ENCODE measurements around the gene ATG16L1. TPM values are rescaled to one million over a fixed set of nuclear protein-coding genes. Genes with fewer than 3 reads are reported as not detected.

Gene ATG16L1
- total RNA-seq (2022; extraction: Qiagen RNA extraction; ENCODE audit: low read depth), result 49.2 to 59.4 TPM (median 51.6 TPM) in 5 replicates

DNA sequence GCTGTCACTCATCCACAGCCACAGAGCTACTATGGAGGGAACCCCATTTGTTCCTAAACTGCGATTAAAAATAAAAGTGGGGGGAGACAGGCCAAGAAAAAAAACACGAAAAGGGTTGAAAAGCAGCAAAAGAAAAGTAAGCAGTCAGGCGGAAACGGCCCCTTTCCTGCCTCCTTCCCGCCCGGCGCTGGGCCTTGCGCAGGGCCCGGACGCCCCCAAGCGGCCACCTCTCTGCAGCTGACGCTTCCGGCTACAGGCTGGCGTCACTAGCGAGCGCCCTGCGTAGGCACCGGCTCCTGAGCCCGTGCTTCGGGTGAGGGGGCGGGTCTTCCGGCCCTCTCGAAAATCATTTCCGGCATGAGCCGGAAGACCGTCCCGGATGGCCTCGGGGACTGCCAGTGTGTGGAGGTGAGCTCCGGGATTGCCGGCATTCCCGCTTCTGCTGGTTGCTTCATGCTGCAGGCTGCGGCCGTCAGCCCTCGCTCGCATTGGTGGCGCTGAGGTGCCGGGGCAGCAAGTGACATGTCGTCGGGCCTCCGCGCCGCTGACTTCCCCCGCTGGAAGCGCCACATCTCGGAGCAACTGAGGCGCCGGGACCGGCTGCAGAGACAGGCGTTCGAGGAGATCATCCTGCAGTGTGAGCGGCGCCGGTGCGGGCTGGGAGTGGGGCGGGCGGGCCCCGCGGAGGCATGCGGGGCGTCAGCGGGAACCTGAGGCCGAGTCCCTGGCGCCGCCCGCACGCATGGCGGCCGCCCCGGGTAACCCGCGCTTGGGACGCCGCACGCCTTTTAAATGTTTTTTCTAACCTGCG, at the start of gene ATG16L1:
Gene ATG16L1 (plus strand): TSS at position 368 of the 811 bp plus-strand sequence. CDS start 155 bp downstream, at position 523.

DNA sequence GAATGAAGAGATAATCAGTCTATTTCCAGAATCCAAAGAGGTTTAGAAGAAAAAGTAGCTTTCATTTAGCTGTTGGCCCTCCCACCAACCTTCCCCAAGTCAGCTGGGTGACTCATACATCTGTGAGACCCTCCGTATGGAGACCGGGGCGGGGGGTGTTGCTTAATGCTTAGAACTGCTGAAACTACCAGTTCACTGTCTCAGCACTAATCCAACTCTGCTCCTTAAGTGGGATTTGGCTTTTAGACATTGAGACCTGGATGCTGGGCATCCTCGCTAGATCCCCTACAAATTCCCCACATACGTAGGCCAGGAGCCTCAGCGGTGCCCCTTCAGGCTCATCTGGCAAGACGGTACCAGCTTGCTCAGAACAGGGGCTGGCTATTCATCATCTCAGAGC, 56.1 kb downstream of the ATG16L1 start, which contains the start of gene SAG:
Gene SAG (plus strand): TSS at position 252 of the 400 bp plus-strand sequence. CDS start 1,374 bp downstream, outside the sequence.

Other genes with a start within 250 kb of the ATG16L1 start
- gene NGEF, start 238.4 kb upstream of the ATG16L1 start, total RNA-seq (2022; extraction: Qiagen RNA extraction; ENCODE audit: low read depth), result 16.1 to 20.4 TPM (median 16.8 TPM) in 5 replicates
- gene NEU2, start 219.0 kb upstream of the ATG16L1 start, total RNA-seq (2022; extraction: Qiagen RNA extraction; ENCODE audit: low read depth), result not detected in 5 replicates
- gene INPP5D, start 191.3 kb upstream of the ATG16L1 start, total RNA-seq (2022; extraction: Qiagen RNA extraction; ENCODE audit: low read depth), result 0.38 to 1.0 TPM (median 0.70 TPM) in 5 replicates
- not detected in 5 replicates for gene SAG, start 56.1 kb downstream of the ATG16L1 start, total RNA-seq (2022; extraction: Qiagen RNA extraction; ENCODE audit: low read depth)
- 92.0 to 98.9 TPM (median 95.7 TPM) in 5 replicates for gene DGKD, start 102.8 kb downstream of the ATG16L1 start, total RNA-seq (2022; extraction: Qiagen RNA extraction; ENCODE audit: low read depth)